Stimulated activated naive CD8-positive, alpha-beta T cell treated with anti-CD3 and anti-CD28 coated beads, Interleukin-15, amount 100 ng/mL, for 72 hours (primary cell): ENCODE measurements around the gene CRLF3.
"Not testable (repeated sequence)": the region's sequence is repeated elsewhere in the genome, so short reads cannot be mapped to it uniquely, and the experiment has no call there.

Experiments used
- ATAC-seq: fragments of 150-1000 bp; cut with Tn5 transposase; 2 replicates; pipeline ENCODE4 v1.10.0; 2021; ENCODE audit warnings: mild to moderate bottlenecking, moderate library complexity
- DNase-seq, 2 donors: peaks; one replicate each; pipeline ENCODE4 v3.0.0; 2021 to 2022
- H3K27ac Mint-ChIP-seq, 2 donors: one replicate each; pipeline ENCODE4 v1.8.0; 2022; ENCODE audit warnings: mild to moderate bottlenecking in 2 of 2, mixed read lengths in 2 of 2, moderate library complexity in 2 of 2
- H3K27me3 Mint-ChIP-seq: one replicate; pipeline ENCODE4 v1.8.0; 2022; ENCODE audit warnings: mixed read lengths
- H3K4me1 Mint-ChIP-seq: one replicate; pipeline ENCODE4 v1.8.0; 2022; ENCODE audit warnings: mild to moderate bottlenecking, mixed read lengths
- H3K4me3 Mint-ChIP-seq, 2 donors: one replicate each; pipeline ENCODE4 v1.8.0; 2022; ENCODE audit warnings: mild to moderate bottlenecking in 2 of 2, mixed read lengths in 2 of 2, moderate library complexity in 1 of 2
- H3K9me3 Mint-ChIP-seq, 2 donors: one replicate each; pipeline ENCODE4 v1.8.0; 2022; ENCODE audit warnings: mixed read lengths in 2 of 2

Gene CRLF3

GRCh38 chr17:30822919-30823318 lies 1.6 kb downstream of the CRLF3 start:
- H3K9me3 Mint-ChIP-seq, H3K27me3 Mint-ChIP-seq, ATAC-seq: not testable (repeated sequence)
- peak overlapping the region; percentile 84 to 85 for H3K27ac Mint-ChIP-seq
- peak in 1 of 2 donors; percentile 39 for DNase-seq
- H3K4me1 Mint-ChIP-seq, result peaks cover 55% of the 10 kb centered on the region
- H3K4me3 Mint-ChIP-seq, result peak overlapping the region; percentile 94 to 95

GRCh38 chr17:30821871-30822723 lies 2.4 kb downstream of the CRLF3 start:
- peak overlapping the region; percentile 94 to 95 for H3K4me3 Mint-ChIP-seq
- peaks cover 56% of the 10 kb centered on the region for H3K4me1 Mint-ChIP-seq
- no peaks in the 10 kb centered on the region for H3K9me3 Mint-ChIP-seq
- no peaks in the 10 kb centered on the region for H3K27me3 Mint-ChIP-seq
- DNase-seq, result no peak
- no peak for ATAC-seq
- peak overlapping the region; percentile 19 to 90 for H3K27ac Mint-ChIP-seq

GRCh38 chr17:30819971-30820705 lies 4.4 kb downstream of the CRLF3 start:
- ATAC-seq (no peak), DNase-seq (no peak)
- H3K27ac Mint-ChIP-seq, result peak overlapping the region; percentile 95 to 96
- no peaks in the 10 kb centered on the region for H3K9me3 Mint-ChIP-seq
- no peaks in the 10 kb centered on the region for H3K27me3 Mint-ChIP-seq
- H3K4me3 Mint-ChIP-seq, result peak overlapping the region; percentile 94 to 95
- peaks cover 60% of the 10 kb centered on the region for H3K4me1 Mint-ChIP-seq

DNA sequence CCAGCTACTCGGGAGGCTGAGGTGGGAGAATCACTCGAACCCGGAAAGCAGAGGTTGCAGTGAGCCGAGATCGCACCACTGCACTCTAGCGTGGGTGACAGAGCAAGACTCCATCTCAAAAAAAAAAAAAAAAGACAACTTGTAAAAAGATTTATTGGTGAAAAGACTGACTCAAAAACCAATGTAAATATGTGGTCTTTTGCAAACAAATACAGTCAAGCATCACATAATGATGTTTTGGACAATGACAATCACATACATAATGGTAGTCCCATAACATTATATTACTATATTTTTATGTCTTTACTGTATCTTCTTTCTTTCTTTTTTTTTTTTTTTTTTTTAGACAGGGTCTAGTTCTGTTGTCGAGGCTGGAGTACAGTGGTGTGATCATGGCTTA lies 8.3 kb downstream of the CRLF3 start:
- DNase-seq (no peak), ATAC-seq (no peak)
- Mint-ChIP-seq H3K9me3 (no peaks in the 10 kb centered on the region), H3K4me3 (no peak overlapping the region), H3K27me3 (no peaks in the 10 kb centered on the region), H3K27ac (no peak overlapping the region), H3K4me1 (peaks cover 70% of the 10 kb centered on the region)

GRCh38 chr17:30814860-30815259 lies 9.6 kb downstream of the CRLF3 start:
- H3K4me3 Mint-ChIP-seq, H3K27me3 Mint-ChIP-seq, DNase-seq, H3K9me3 Mint-ChIP-seq, ATAC-seq, H3K27ac Mint-ChIP-seq: not testable (repeated sequence)
- H3K4me1 Mint-ChIP-seq, result peaks cover 70% of the 10 kb centered on the region

DNA sequence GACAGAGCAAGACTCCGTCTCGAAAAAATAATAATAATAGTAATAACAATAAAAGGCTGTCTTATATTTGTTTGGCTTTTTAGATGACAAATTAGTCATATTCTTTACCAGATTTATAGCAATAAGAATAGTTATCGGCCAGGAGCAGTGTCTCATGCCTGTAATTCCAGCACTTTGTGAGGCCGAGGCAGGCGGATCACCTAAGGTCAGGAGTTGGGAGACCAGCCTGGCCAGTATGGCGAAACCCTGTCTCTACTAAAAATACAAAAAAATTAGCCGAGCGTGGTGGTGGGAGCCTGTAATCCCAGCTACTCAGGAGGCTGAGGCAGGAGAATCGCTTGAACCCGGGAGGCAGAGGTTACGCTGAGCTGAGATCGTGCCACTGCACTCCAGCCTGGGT lies 10.3 kb downstream of the CRLF3 start:
- H3K27ac Mint-ChIP-seq, result not testable (repeated sequence)

DNA sequence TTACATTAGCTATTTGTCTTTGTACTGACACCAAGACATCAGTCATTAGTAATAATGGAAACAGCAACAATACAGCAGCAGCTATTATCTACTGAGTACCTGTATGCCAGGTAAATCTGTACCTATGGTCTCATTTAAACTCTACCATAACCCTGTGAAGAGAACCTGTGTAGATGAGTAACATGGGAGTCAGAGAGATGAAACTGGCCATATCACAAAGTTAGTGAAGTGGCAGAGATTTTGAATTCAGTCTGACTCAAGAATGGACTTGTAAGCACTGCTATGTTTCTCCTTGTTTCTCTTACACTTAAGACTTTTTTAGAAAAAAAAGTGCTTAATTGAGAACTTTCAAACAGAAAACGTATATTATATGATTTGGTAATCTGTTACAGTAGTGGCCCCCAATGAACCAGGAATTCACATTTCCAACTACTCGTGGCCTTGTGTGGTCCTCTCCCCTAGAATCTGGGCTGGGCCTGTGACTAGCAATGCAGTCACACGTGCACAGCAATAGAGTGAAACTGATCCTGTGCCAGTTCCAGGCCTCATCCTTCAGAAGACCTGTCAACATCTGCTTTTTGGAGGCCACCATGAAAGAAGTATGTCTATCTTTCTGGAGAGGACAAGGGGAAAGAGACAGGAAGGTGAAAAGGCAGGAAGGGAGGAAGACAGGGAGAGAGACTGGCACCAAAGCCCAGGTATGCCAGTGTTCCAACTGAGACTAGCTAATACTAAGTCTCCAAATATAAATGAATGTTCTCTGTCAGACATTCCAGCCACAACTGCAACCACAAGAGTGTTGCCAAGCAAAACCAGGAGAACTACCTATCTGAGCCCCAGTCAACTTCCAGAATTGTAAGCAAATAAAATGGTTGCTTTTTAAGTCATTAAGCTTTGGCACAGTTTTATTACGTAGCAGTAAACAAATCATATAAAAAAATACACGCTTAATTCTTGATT lies 12.0 kb downstream of the CRLF3 start:
- H3K4me1 Mint-ChIP-seq, result peaks cover 68% of the 10 kb centered on the region
- H3K4me3 Mint-ChIP-seq, result peak overlapping the region; percentile 55 to 68
- no peaks in the 10 kb centered on the region for H3K9me3 Mint-ChIP-seq
- H3K27me3 Mint-ChIP-seq, result no peaks in the 10 kb centered on the region
- ATAC-seq (peak; percentile 56), DNase-seq (no peak)
- H3K27ac Mint-ChIP-seq, result peak overlapping the region; percentile 34 to 35

More for the DNA sequence above, 10.3 kb downstream of the CRLF3 start:
- H3K4me3 Mint-ChIP-seq, H3K9me3 Mint-ChIP-seq, ATAC-seq, H3K27me3 Mint-ChIP-seq, DNase-seq: not testable (repeated sequence)
- peaks cover 70% of the 10 kb centered on the region for H3K4me1 Mint-ChIP-seq

GRCh38 chr17:30809867-30810266 lies 14.6 kb downstream of the CRLF3 start:
- Mint-ChIP-seq H3K27ac (peak overlapping the region; percentile 95 to 96), H3K4me3 (peak overlapping the region; percentile 84 to 86), H3K27me3 (no peaks in the 10 kb centered on the region), H3K4me1 (peaks cover 71% of the 10 kb centered on the region), H3K9me3 (no peaks in the 10 kb centered on the region)
- peak; percentile 56 for ATAC-seq
- no peak for DNase-seq

- Mint-ChIP-seq H3K9me3 (peaks cover 0 to 9% of the 10 kb centered on the region in 2 donors), H3K4me1 (peaks cover 73% of the 10 kb centered on the region), H3K27ac (peak overlapping the region; percentile 95 to 97), H3K27me3 (no peaks in the 10 kb centered on the region), H3K4me3 (peak overlapping the region; percentile 84 to 86)
- DNase-seq, result peak; percentile 38 to 48
- peak; percentile 92 for ATAC-seq
Observed at GRCh38 chr17:30808785-30809286, 15.7 kb downstream of the CRLF3 start.

DNA sequence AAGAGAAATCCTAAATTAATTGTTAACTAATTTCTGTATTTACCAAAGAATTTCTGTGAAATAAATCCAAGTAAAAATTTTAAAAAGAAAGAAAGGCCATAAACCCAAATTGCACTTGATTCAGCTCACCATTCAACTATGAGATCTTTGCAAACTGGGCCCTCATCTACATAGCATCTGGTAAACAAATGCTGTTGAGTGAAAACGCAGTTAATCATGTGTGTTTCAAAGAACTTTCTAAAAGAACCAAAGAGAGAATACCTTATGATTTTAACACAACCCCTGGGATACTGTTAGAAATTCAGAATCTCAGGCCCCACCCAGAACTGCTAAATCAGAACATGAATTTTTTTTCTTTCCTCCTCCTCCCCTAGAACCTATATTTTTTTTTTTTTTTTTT lies 16.6 kb downstream of the CRLF3 start:
- peak overlapping the region in 1 of 2 donors; percentile 95 for H3K27ac Mint-ChIP-seq
- H3K9me3 Mint-ChIP-seq, result peaks cover 0 to 15% of the 10 kb centered on the region in 2 donors
- no peak for DNase-seq
- ATAC-seq, result no peak
- peaks cover 69% of the 10 kb centered on the region for H3K4me1 Mint-ChIP-seq
- H3K27me3 Mint-ChIP-seq, result no peaks in the 10 kb centered on the region
- H3K4me3 Mint-ChIP-seq, result peak overlapping the region; percentile 84 to 86

DNA sequence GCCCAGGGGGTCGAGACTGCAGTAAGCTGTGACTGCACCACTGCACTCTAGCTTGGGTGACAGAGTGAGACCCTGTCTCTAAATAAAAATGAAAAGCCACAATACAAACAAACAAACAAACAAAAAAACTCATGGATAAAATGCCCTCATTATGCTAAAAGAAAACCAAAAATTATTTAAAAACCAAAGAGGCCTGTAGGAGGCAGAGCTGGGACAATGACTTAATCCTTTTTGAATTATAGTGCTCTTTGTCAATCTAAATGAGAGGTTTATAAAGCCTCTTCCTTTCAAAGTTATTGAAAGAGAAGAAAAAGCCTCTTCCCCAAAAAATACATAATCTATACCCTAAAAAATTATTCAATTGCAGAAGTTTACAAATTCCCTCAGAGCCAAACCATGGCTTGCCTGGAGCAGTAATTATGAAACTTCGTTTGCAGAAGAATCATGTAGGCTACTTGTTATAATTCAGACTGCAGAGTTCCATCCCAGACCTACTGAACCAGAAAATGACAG lies 18.5 kb downstream of the CRLF3 start:
- Mint-ChIP-seq H3K27me3 (no peaks in the 10 kb centered on the region), H3K4me1 (peaks cover 58% of the 10 kb centered on the region), H3K27ac (peak overlapping the region; percentile 48 to 87), H3K4me3 (peak overlapping the region; percentile 17 to 31), H3K9me3 (peaks cover 0 to 15% of the 10 kb centered on the region in 2 donors)
- ATAC-seq, result no peak
- DNase-seq, result no peak

- Mint-ChIP-seq H3K4me1 (peaks cover 35% of the 10 kb centered on the region), H3K4me3 (no peak overlapping the region), H3K9me3 (peaks cover 0 to 15% of the 10 kb centered on the region in 2 donors), H3K27me3 (no peaks in the 10 kb centered on the region), H3K27ac (peak overlapping the region in 1 of 2 donors; percentile 22)
- no peak for DNase-seq
- no peak for ATAC-seq
Observed at GRCh38 chr17:30801671-30802070, 22.8 kb downstream of the CRLF3 start.

GRCh38 chr17:30796016-30796415 lies 28.5 kb downstream of the CRLF3 start:
- peak overlapping the region; percentile 42 to 94 for H3K27ac Mint-ChIP-seq
- ATAC-seq (peak; percentile 100), DNase-seq (peak in 1 of 2 donors; percentile 29)
- H3K4me1 Mint-ChIP-seq, result peaks cover 27% of the 10 kb centered on the region
- H3K27me3 Mint-ChIP-seq, result no peaks in the 10 kb centered on the region
- peak overlapping the region; percentile 14 to 24 for H3K4me3 Mint-ChIP-seq
- no peaks in the 10 kb centered on the region for H3K9me3 Mint-ChIP-seq

DNA sequence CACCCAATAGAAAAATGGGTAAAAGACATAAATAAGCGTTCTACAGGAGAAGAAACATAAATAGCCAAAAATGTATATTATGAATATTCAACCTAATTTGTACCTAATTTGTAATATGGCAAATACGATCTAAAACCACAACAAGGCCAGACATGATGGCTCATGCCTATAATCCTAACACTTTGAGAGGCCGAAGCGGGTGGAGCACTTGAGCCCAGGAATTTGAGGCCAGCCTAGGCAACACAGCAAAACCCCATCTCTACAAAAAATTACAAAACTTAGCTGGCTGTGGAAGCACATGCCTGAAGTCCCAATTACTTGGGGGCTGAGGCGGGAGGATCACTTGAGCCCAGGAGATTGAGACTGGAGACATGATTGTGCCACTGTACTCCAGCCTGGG lies 30.1 kb downstream of the CRLF3 start:
- Mint-ChIP-seq H3K4me1 (peaks cover 43% of the 10 kb centered on the region), H3K27ac (peak overlapping the region; percentile 1 to 76), H3K27me3 (no peaks in the 10 kb centered on the region), H3K4me3 (no peak overlapping the region), H3K9me3 (no peaks in the 10 kb centered on the region)
- ATAC-seq, result no peak
- DNase-seq, result no peak
